KMS-11 (cell line): Measurements from ENCODE around the gene MAP6.

Experiments
- H2AFZ ChIP-seq: fragments of 200-600 bp; sonication (generic); 2 replicates; pipeline ENCODE4 v1.6.1; 2016; ENCODE audit warnings: antibody characterized with exemption, mixed run types, low read depth
- H3K27ac ChIP-seq: fragments of 200-600 bp; sonication (generic); 2 replicates; pipeline ENCODE4 v1.6.1; 2016; ENCODE audit warnings: mild to moderate bottlenecking, mixed run types
- H3K27me3 ChIP-seq: fragments of 200-600 bp; sonication (generic); 2 replicates; pipeline ENCODE4 v1.6.1; 2017; ENCODE audit warnings: mild to moderate bottlenecking, low read depth, mixed run types, moderate library complexity; ENCODE audit not compliant: insufficient read depth
- H3K36me3 ChIP-seq: fragments of 200-600 bp; sonication (generic); 2 replicates; pipeline ENCODE4 v1.6.1; 2017; ENCODE audit warnings: mild to moderate bottlenecking, mixed run types; ENCODE audit not compliant: insufficient read depth
- H3K4me1 ChIP-seq: fragments of 200-600 bp; sonication (generic); 2 replicates; pipeline ENCODE4 v1.6.1; 2016; ENCODE audit warnings: mild to moderate bottlenecking, low read depth, mixed run types; ENCODE audit not compliant: poor library complexity, severe bottlenecking
- H3K4me2 ChIP-seq: fragments of 200-600 bp; sonication (generic); 2 replicates; pipeline ENCODE4 v1.7.0; 2016; ENCODE audit warnings: mild to moderate bottlenecking, mixed run types
- H3K4me3 ChIP-seq: fragments of 200-600 bp; sonication (generic); IDR thresholded peaks from 2 replicates; pipeline ENCODE4 v1.6.1; 2017; ENCODE audit warnings: low read depth, low read length, mixed read lengths; ENCODE audit not compliant: insufficient read depth
- H3K79me2 ChIP-seq: fragments of 200-600 bp; sonication (generic); 2 replicates; pipeline ENCODE4 v1.6.1; 2016; ENCODE audit warnings: low read depth, mixed run types; ENCODE audit not compliant: insufficient read depth
- H3K9ac ChIP-seq: fragments of 200-600 bp; sonication (generic); 2 replicates; pipeline ENCODE4 v1.6.1; 2016; ENCODE audit warnings: mild to moderate bottlenecking, mixed run types
- H4K20me1 ChIP-seq: fragments of 200-600 bp; sonication (generic); 2 replicates; pipeline ENCODE4 v1.6.1; 2016; ENCODE audit warnings: mild to moderate bottlenecking, mixed run types; ENCODE audit not compliant: insufficient read depth
- TF ChIP-seq, protein P1 (sequence below): fragments of 200-600 bp; sonication (generic); conservative IDR thresholded peaks from 2 replicates; pipeline ENCODE4 v1.6.1; 2017; ENCODE audit warnings: low read depth, mild to moderate bottlenecking, antibody characterized with exemption, low read length, moderate library complexity, mixed read lengths

Gene MAP6

DNA sequence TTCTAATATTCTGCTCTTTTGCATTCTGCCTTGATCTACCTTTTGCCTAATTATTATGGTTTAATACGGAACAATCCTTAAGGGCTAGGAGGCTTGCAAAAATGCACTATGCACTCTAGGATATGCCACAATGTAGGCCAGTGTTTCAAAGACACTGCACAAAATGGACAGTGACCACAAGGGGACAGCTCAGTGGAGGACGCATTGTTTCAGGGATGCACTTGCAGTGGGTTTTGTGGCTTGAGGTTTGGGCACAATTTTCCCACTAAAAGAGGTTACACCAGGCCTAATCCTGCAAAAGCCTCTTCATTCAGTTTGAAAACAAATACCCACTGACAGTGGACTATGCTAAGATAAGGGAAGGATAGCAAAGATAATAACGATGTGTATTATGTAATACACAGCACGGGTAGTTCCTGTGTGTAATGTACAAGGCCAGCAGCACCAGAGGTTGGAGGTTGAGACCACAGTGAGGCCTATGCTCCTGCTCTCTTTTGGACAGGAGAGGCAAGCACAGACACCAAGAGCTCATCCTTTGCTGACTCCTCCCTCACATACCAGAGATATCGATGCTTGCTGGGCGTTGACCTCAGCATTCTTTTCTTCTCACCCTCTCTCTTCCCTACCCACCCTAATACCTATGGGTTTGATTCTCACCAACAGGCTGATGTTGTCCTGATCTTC is 12.7 kb downstream of the MAP6 start:
- H3K4me3 ChIP-seq = no peak overlapping the region
- H3K27ac ChIP-seq = no peak overlapping the region
- H3K4me1 ChIP-seq = no peaks in the 10 kb centered on the region
- no peaks in the 10 kb centered on the region for H3K79me2 ChIP-seq
- no peak overlapping the region for H3K9ac ChIP-seq
- H2AFZ ChIP-seq = no peak overlapping the region
- TF ChIP-seq, protein P1, sequence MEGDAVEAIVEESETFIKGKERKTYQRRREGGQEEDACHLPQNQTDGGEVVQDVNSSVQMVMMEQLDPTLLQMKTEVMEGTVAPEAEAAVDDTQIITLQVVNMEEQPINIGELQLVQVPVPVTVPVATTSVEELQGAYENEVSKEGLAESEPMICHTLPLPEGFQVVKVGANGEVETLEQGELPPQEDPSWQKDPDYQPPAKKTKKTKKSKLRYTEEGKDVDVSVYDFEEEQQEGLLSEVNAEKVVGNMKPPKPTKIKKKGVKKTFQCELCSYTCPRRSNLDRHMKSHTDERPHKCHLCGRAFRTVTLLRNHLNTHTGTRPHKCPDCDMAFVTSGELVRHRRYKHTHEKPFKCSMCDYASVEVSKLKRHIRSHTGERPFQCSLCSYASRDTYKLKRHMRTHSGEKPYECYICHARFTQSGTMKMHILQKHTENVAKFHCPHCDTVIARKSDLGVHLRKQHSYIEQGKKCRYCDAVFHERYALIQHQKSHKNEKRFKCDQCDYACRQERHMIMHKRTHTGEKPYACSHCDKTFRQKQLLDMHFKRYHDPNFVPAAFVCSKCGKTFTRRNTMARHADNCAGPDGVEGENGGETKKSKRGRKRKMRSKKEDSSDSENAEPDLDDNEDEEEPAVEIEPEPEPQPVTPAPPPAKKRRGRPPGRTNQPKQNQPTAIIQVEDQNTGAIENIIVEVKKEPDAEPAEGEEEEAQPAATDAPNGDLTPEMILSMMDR = no peak
- no peaks in the 10 kb centered on the region for H4K20me1 ChIP-seq
- H3K4me2 ChIP-seq = no peak overlapping the region
- no peaks in the 10 kb centered on the region for H3K36me3 ChIP-seq
- H3K27me3 ChIP-seq = no peaks in the 10 kb centered on the region

DNA sequence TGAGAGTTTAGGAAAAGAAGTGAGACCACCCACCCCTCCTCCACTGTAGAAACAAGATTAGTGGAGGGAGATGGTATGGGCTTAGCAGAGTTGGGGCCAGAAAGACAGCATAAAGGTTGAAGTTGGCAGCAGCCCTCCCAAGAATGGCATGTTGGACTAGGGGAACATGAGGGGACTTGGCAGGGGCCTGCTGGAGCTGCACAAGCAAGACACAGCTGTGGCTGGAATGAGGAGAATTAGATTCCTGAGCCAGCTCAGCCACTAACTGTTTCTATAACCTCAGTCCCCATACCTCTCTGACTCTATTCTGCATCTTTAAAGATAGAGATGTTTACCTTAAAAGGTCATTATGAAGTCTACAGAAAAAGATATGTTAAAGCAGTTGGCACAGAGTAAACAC is 13.2 kb downstream of the MAP6 start:
- Histone ChIP-seq H2AFZ (no peak overlapping the region), H3K27ac (no peak overlapping the region), H3K9ac (no peak overlapping the region), H3K4me1 (no peaks in the 10 kb centered on the region), H3K36me3 (no peaks in the 10 kb centered on the region), H3K27me3 (no peaks in the 10 kb centered on the region), H3K4me2 (no peak overlapping the region), H3K79me2 (no peaks in the 10 kb centered on the region), H4K20me1 (no peaks in the 10 kb centered on the region), H3K4me3 (no peak overlapping the region)
- TF ChIP-seq, protein P1 = no peak

DNA sequence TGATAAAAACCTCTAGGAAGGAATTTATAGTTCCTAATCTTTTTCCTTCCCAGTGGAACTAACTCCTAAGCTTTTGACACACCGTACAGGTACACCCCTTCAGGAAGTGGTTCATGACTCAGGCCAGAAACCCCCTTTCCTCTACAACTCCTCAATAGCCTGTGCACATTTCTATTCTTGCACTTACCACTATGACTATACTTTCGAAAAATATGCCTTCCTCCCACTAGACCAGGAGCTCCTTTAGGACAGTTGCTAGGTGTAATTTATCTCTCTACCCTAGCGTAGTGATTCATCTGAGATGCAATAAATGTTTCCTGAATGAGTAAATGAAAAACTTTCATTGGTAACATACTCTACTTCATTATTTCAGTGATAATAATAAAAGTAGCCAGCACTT is 14.5 kb downstream of the MAP6 start:
- H3K9ac ChIP-seq = no peak overlapping the region
- H3K4me1 ChIP-seq = no peaks in the 10 kb centered on the region
- TF ChIP-seq, protein P1 = no peak
- no peak overlapping the region for H2AFZ ChIP-seq
- H3K27me3 ChIP-seq = no peaks in the 10 kb centered on the region
- no peak overlapping the region for H3K4me3 ChIP-seq
- H3K4me2 ChIP-seq = no peak overlapping the region
- H3K79me2 ChIP-seq = no peaks in the 10 kb centered on the region
- H4K20me1 ChIP-seq = no peaks in the 10 kb centered on the region
- H3K36me3 ChIP-seq = no peaks in the 10 kb centered on the region
- H3K27ac ChIP-seq = no peak overlapping the region

GRCh38 chr11:75653532-75653931 is 15.3 kb downstream of the MAP6 start:
- no peak overlapping the region for H3K4me2 ChIP-seq
- H3K79me2 ChIP-seq = no peaks in the 10 kb centered on the region
- H3K4me1 ChIP-seq = no peaks in the 10 kb centered on the region
- TF ChIP-seq, protein P1 = no peak
- H2AFZ ChIP-seq = no peak overlapping the region
- H3K4me3 ChIP-seq = no peak overlapping the region
- no peak overlapping the region for H3K27ac ChIP-seq
- H3K36me3 ChIP-seq = no peaks in the 10 kb centered on the region
- H3K9ac ChIP-seq = no peak overlapping the region
- H3K27me3 ChIP-seq = no peaks in the 10 kb centered on the region
- H4K20me1 ChIP-seq = no peaks in the 10 kb centered on the region
